RWPE2 (cell line): ENCODE data around the gene SEMA6C.

Source experiments
- ATAC-seq: fragments of 200-7000 bp; cut with Tn5 transposase; 3 replicates; pipeline ENCODE4 v1.9.1; 2021; ENCODE audit warnings: low read depth
- DNase-seq: peaks from one replicate; pipeline ENCODE4 v3.0.0-alpha.2; 2020; ENCODE audit warnings: low spot score
- H3K27ac ChIP-seq: fragments of 450-650 bp; 2 replicates; pipeline ENCODE4 v1.5.1; 2017; ENCODE audit warnings: mild to moderate bottlenecking; ENCODE audit not compliant: poor library complexity, severe bottlenecking
- H3K27me3 ChIP-seq: fragments of 250-450 bp; sonication (Bioruptor Pico); 2 replicates; pipeline ENCODE4 v1.5.1; 2021; ENCODE audit warnings: mild to moderate bottlenecking, moderate library complexity; ENCODE audit not compliant: insufficient read depth, poor library complexity, severe bottlenecking
- H3K36me3 ChIP-seq: fragments of 250-450 bp; sonication (Bioruptor Pico); 2 replicates; pipeline ENCODE4 v1.5.1; 2020; ENCODE audit warnings: low read depth, mild to moderate bottlenecking, moderate library complexity
- H3K4me1 ChIP-seq: fragments of 250-450 bp; sonication (Bioruptor Pico); 2 replicates; pipeline ENCODE4 v1.5.1; 2021; ENCODE audit warnings: mild to moderate bottlenecking, moderate library complexity; ENCODE audit not compliant: insufficient read depth, poor library complexity, severe bottlenecking
- H3K4me3 ChIP-seq: fragments of 250-450 bp; sonication (Bioruptor Pico); 2 replicates; pipeline ENCODE4 v1.5.1; 2021; ENCODE audit warnings: mild to moderate bottlenecking, moderate library complexity; ENCODE audit not compliant: severe bottlenecking
- H3K9me3 ChIP-seq: fragments of 250-450 bp; sonication (Bioruptor Pico); 2 replicates; pipeline ENCODE4 v1.5.1; 2021; ENCODE audit warnings: mild to moderate bottlenecking, moderate library complexity; ENCODE audit not compliant: severe bottlenecking
- CTCF ChIP-seq: fragments of 450-650 bp; IDR thresholded peaks from one replicate; pipeline ENCODE4 v1.5.1; 2017; ENCODE audit warnings: mild to moderate bottlenecking, moderate library complexity; ENCODE audit not compliant: poor library complexity, severe bottlenecking

SEMA6C gene

GRCh38 chr1:151158751-151159251, 12.4 kb upstream of the SEMA6C start:
- DNase-seq (no peak), ATAC-seq (no peak)
- TF ChIP-seq CTCF = no peak
- Histone ChIP-seq H3K36me3 (peaks cover 12% of the 10 kb centered on the region; the same call in 1 of the 2 replicates), H3K27me3 (no peaks in the 10 kb centered on the region), H3K4me1 (no peaks in the 10 kb centered on the region), H3K9me3 (no peaks in the 10 kb centered on the region), H3K27ac (no peak overlapping the region), H3K4me3 (no peak overlapping the region)

- Histone ChIP-seq H3K4me3 (no peak overlapping the region), H3K36me3 (peaks cover 12% of the 10 kb centered on the region; the same call in 1 of the 2 replicates), H3K4me1 (no peaks in the 10 kb centered on the region), H3K27me3 (no peaks in the 10 kb centered on the region), H3K27ac (no peak overlapping the region), H3K9me3 (no peaks in the 10 kb centered on the region)
- TF ChIP-seq CTCF = no peak
- DNase-seq (no peak), ATAC-seq (no peak)
Measured at GRCh38 chr1:151158326-151158725, 11.9 kb upstream of the SEMA6C start.

- DNase-seq (no peak), ATAC-seq (no peak; the same call in 2 of the 3 replicates)
- TF ChIP-seq CTCF = no peak
- H3K4me3 ChIP-seq = no peak overlapping the region
- H3K36me3 ChIP-seq = peaks cover 9% of the 10 kb centered on the region; the same call in 1 of the 2 replicates
- H3K4me1 ChIP-seq = no peaks in the 10 kb centered on the region
- H3K27ac ChIP-seq = no peak overlapping the region
- no peaks in the 10 kb centered on the region for H3K27me3 ChIP-seq
- no peaks in the 10 kb centered on the region for H3K9me3 ChIP-seq
Measured at GRCh38 chr1:151157067-151157531, 10.7 kb upstream of the SEMA6C start.

GRCh38 chr1:151156515-151156819, 10.0 kb upstream of the SEMA6C start, which contains the start of gene TNFAIP8L2:
TNFAIP8L2 (plus strand) TSS chr1:151156649; CDS start chr1:151158698, 2,049 bp downstream.
- Histone ChIP-seq H3K9me3 (no peaks in the 10 kb centered on the region), H3K36me3 (0 out of 2 replicates have a peak, but pooled peaks cover 5% of the 10 kb centered on the region), H3K27ac (no peak within 1 kb of the TSS), H3K27me3 (no peaks in the 10 kb centered on the region), H3K4me1 (no peaks in the 10 kb centered on the region), H3K4me3 (no peak within 1 kb of the TSS)
- no peak for TF ChIP-seq CTCF
- ATAC-seq = peak; percentile 45; the same call in 2 of the 3 replicates
- no peak for DNase-seq

- no peak for ATAC-seq
- Histone ChIP-seq H3K9me3 (no peaks in the 10 kb centered on the region), H3K27ac (no peak overlapping the region), H3K36me3 (no peaks in the 10 kb centered on the region), H3K4me3 (no peak overlapping the region), H3K27me3 (no peaks in the 10 kb centered on the region), H3K4me1 (no peaks in the 10 kb centered on the region)
- no peak for DNase-seq
- no peak for TF ChIP-seq CTCF
Measured at GRCh38 chr1:151147665-151148064, 1.2 kb upstream of the SEMA6C start.
